Stomach smooth muscle (tissue), 2 donors: ENCODE results near the gene CDH4.

Experiments used
- H3K27ac ChIP-seq: one replicate; pipeline ENCODE4 v1.7.0; 2013; ENCODE audit warnings: mild to moderate bottlenecking, low read length, inconsistent platforms
- H3K27me3 ChIP-seq, 2 donors: one replicate each; pipeline ENCODE4 v1.7.0; 2013; ENCODE audit warnings: low read length in 2 of 2; ENCODE audit not compliant: insufficient read depth in 2 of 2, control insufficient read depth in 1 of 2
- H3K36me3 ChIP-seq, 2 donors: one replicate each; pipeline ENCODE4 v1.7.0; 2013; ENCODE audit warnings: low read length in 2 of 2; ENCODE audit not compliant: control insufficient read depth in 2 of 2, insufficient read depth in 2 of 2
- H3K4me1 ChIP-seq: one replicate; pipeline ENCODE4 v1.7.0; 2013; ENCODE audit warnings: low read length; ENCODE audit not compliant: control insufficient read depth, insufficient read depth
- H3K4me3 ChIP-seq, 2 donors: one replicate each; pipeline ENCODE4 v1.7.0; 2013; ENCODE audit warnings: low read length in 2 of 2
- H3K9ac ChIP-seq, 2 donors: one replicate each; pipeline ENCODE4 v1.7.0; 2013; ENCODE audit warnings: low read length in 2 of 2, mild to moderate bottlenecking in 1 of 2
- H3K9me3 ChIP-seq, 2 donors: one replicate each; pipeline ENCODE4 v1.7.0; 2013; ENCODE audit warnings: low read length in 2 of 2; ENCODE audit not compliant: control insufficient read depth in 2 of 2
- donor health status: healthy.
- donor health status: Pancreatic carcinoma.

CDH4 gene

DNA sequence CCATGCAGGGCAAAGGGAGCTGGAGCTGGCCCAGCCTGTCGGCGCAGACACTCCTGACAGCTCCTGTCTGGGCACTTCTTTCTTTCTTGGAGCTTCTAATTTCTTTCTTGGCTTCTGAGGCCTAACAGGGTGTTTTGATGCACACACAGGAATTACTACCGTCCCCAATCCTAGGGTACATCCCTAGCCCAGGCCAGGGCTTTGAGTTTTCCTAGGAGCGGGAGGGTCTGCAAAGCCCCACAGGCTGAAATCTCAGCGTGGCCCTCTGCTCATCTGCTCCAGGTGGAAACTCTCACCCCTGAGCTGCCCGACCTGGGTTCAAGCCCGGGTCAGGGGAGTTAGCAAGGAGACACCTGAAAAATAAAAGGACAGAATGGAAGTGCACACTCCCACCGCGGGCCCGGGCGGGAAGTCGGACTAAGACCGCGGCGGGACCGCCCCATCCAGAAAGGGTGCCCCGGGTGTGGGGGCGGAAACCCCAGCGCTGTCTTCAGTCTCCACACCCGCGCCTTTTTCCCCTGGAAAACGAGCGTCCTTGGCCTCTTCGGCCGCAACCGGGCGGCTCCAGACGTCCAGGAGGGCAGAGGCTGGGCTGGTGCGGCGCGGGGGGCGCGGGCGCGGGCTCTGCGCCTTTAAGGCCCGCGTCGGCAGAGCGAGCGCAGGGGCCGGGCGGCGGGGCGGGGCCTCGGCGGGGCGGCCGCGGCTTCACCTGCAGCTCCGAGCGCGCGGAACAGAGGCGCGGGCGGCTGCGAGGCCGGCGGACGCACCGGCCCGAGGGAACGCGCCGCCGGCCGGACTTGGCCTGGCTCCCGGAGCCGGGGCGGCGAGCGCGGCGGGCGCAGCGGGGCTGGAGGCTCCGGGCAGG is at the start of gene CDH4:
CDH4 (plus strand) TSS at position 733 of the 865 bp plus-strand sequence.
- Histone ChIP-seq H3K4me3 (peak within 1 kb of the TSS; percentile 29 to 43), H3K27ac (no peak within 1 kb of the TSS), H3K27me3 (peaks cover 41 to 65% of the 10 kb centered on the region in 2 donors), H3K36me3 (no peaks in the 10 kb centered on the region), H3K9ac (no peak within 1 kb of the TSS), H3K9me3 (no peaks in the 10 kb centered on the region), H3K4me1 (peaks cover 9% of the 10 kb centered on the region)

DNA sequence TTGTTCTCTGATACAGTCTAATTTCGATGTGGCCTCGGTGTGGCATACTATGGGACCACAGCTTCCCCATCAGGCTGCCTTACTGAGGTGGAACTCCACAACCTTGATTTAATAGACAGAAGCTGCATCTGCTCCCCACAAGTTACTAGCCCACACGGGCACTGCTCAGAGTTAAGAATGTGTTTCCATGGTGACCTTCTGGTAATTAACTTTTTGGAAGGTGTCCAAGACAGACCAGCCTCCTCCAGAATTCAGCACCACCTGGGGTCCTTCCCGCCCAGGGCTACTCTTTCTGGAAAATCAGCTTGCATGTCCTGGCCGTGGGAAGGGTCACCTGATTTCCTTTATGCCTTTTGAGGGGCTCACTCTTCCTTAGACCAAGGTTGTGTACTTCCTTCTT is 48.7 kb upstream of the CDH4 start:
- H3K36me3 ChIP-seq, result no peaks in the 10 kb centered on the region
- no peak overlapping the region for H3K9ac ChIP-seq
- peaks cover 0 to 2% of the 10 kb centered on the region in 2 donors for H3K9me3 ChIP-seq
- peaks cover 0 to 9% of the 10 kb centered on the region in 2 donors for H3K27me3 ChIP-seq
- no peaks in the 10 kb centered on the region for H3K4me1 ChIP-seq
- no peak overlapping the region for H3K4me3 ChIP-seq
- H3K27ac ChIP-seq, result no peak overlapping the region

DNA sequence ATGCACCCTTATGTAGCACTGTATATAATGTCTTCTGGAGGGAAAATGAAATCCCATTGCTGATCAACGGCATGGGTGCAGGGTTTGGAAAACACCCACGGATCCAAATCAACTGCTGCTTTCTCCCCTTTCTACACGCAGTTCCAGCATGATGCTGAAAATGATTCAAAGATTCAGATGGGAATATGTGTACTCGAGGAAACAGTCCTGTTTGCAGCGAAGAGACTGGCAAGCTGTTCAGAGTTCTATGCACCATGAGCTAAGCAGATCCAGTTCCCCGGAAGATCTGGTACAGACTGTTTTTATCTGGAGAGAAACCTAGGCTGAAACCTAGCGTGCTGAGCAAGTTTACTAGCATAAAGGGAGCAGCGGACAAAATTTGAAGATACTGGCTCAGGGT is 47.9 kb upstream of the CDH4 start:
- peaks cover 0 to 5% of the 10 kb centered on the region in 2 donors for H3K27me3 ChIP-seq
- H3K36me3 ChIP-seq, result no peaks in the 10 kb centered on the region
- H3K27ac ChIP-seq, result no peak overlapping the region
- H3K9ac ChIP-seq, result no peak overlapping the region
- no peak overlapping the region for H3K4me3 ChIP-seq
- H3K4me1 ChIP-seq, result no peaks in the 10 kb centered on the region
- H3K9me3 ChIP-seq, result peaks cover 0 to 2% of the 10 kb centered on the region in 2 donors

DNA sequence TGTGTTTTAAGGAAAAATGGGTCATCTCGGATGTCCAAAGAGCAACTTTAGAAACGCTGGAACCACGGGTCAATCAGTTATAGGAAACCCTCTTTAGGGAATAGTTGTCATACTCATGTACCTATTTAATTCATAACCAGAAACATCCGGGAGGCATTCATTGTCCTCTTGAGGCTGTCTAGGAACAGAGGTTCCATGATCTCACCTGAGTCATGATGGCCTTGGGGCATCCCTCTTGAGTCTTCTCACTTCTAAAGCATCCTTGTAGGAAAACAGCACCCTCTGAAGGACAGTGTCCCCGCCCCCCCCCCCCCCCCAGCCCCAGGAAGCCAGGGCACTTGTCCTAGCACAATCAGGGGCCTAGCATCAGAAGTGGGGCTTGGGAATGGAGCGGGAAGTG is 46.3 kb upstream of the CDH4 start:
- no peaks in the 10 kb centered on the region for H3K36me3 ChIP-seq
- no peak overlapping the region for H3K4me3 ChIP-seq
- no peak overlapping the region for H3K9ac ChIP-seq
- H3K4me1 ChIP-seq, result no peaks in the 10 kb centered on the region
- peaks cover 0 to 4% of the 10 kb centered on the region in 2 donors for H3K27me3 ChIP-seq
- no peak overlapping the region for H3K27ac ChIP-seq
- H3K9me3 ChIP-seq, result peaks cover 0 to 2% of the 10 kb centered on the region in 2 donors

DNA sequence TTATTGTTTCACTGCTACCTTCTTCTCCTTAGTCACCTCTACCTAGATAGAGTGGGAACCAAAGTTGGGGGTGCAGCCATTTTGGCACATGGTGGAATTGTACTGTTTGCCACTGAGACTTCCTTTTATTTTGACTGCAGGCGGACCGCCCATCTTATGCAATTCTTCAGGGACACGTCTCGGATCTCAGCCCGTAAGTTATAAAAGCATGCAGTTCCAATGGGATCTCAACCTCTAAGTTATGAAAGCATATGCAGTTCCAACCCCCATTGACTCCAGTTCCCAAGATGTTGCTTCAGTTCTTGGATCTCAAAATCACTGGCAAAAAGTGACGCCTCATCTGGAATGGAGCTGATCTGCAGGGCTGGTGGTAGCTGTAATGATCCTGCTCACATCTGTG is 41.2 kb upstream of the CDH4 start:
- H3K9me3 ChIP-seq, result no peaks in the 10 kb centered on the region
- H3K9ac ChIP-seq, result no peak overlapping the region
- no peaks in the 10 kb centered on the region for H3K36me3 ChIP-seq
- H3K27ac ChIP-seq, result no peak overlapping the region
- H3K4me3 ChIP-seq, result no peak overlapping the region
- no peaks in the 10 kb centered on the region for H3K4me1 ChIP-seq
- H3K27me3 ChIP-seq, result peaks cover 0 to 3% of the 10 kb centered on the region in 2 donors

DNA sequence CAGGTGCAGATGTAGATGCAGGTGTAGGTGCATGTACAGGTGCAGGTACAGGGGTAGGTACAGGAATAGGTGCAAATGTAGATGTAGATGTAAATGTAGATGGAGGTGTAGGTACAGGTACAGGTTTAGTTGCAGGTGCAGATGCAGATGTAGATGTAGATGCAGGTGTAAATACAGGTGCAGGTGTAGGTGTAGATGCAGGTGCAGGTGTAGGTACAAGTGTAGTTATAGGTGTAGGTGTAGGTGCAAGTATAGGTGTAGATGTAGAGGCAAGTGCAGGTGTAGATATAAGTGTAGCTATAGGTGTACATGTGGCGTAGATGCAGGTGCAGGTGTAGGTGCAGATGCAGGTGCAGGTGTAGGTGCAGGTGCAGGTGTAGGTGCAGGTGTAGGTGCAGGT is 34.2 kb upstream of the CDH4 start:
- no peaks in the 10 kb centered on the region for H3K9me3 ChIP-seq
- H3K4me1 ChIP-seq, result no peaks in the 10 kb centered on the region
- H3K27ac ChIP-seq, result no peak overlapping the region
- peaks cover 0 to 11% of the 10 kb centered on the region in 2 donors for H3K27me3 ChIP-seq
- H3K36me3 ChIP-seq, result no peaks in the 10 kb centered on the region
- H3K9ac ChIP-seq, result no peak overlapping the region
- H3K4me3 ChIP-seq, result no peak overlapping the region

DNA sequence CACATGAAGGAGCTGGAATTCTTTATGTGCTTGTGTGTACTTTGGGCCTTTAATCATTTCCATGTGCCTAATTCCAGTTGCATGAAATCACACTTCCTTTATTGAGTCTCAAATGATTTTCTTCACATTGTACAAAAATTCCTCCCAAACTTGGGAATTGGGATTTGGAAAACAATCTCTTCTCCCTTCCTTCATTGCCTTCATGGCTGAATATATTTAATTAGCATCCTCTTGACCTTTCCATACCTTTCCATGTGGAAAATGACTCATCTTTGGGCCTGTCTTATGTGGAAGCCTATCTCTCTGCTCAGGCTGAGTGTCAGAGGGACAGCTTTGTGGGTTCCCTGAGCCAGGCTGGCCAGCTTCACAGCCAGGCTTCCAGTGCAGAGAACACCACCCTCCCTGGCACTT is 33.0 kb upstream of the CDH4 start:
- Histone ChIP-seq H3K9ac (no peak overlapping the region), H3K4me3 (no peak overlapping the region), H3K27me3 (peaks cover under 1 to 13% of the 10 kb centered on the region in 2 donors), H3K27ac (no peak overlapping the region), H3K4me1 (no peaks in the 10 kb centered on the region), H3K9me3 (no peaks in the 10 kb centered on the region), H3K36me3 (no peaks in the 10 kb centered on the region)

DNA sequence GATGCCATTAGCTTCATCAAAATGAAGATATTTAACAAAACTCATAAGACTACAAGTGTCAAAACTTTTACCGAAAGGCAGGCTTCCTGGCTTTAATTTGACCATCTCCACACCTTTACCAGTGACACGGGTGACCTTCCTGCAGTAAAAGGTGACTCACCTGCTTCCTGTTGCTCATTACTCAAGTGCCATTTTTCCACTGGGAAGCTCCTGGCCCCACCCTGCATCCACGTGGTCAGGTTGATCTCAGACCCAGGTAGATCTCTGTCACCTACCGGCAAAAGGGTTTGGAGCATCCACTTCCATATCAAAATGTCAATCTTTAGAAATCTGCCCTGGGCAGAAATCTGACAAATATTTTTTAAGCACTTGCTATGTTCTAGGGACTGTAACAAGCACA is 31.9 kb upstream of the CDH4 start:
- peaks cover 3 to 13% of the 10 kb centered on the region in 2 donors for H3K27me3 ChIP-seq

DNA sequence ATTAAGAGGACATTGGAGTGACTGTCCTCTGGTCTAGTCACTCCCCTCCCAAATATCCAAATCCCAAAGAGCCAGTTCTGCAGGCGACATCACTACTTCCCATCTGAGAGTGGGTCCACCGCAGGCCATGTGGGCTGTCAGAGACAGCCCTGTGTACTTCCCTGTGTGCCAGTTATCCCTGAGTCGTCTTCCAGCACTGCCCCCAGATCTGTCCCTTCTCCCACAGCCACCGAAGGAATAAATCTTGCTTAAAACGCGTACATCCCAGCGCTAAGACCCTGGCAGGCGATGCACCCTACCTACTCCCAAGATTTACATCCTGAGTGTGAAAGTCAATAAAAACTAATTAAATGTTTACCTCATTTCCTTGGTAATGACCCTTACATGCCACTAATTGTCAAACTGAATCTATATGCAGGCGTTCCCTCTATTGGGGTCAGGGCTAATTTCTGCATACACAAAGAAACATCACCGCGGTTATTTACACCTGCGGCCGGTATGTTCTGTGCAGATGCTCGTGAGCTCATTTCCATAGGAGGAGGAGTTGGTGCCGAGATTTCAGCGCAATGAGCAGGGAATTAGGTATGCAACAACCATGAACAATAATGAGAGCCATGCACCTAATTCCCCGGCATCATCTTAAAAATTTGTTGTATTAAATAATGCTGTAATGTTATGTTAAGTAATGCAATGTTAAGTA is 31.3 kb upstream of the CDH4 start:
- H3K9me3 ChIP-seq, result no peaks in the 10 kb centered on the region
- no peaks in the 10 kb centered on the region for H3K4me1 ChIP-seq
- peaks cover 6 to 13% of the 10 kb centered on the region in 2 donors for H3K27me3 ChIP-seq
- no peak overlapping the region for H3K27ac ChIP-seq
- no peaks in the 10 kb centered on the region for H3K36me3 ChIP-seq
- H3K4me3 ChIP-seq, result no peak overlapping the region
- H3K9ac ChIP-seq, result no peak overlapping the region

More for the DNA sequence above, 31.9 kb upstream of the CDH4 start:
- H3K4me3 ChIP-seq, result no peak overlapping the region
- no peak overlapping the region for H3K9ac ChIP-seq
- no peaks in the 10 kb centered on the region for H3K4me1 ChIP-seq
- no peaks in the 10 kb centered on the region for H3K9me3 ChIP-seq
- H3K36me3 ChIP-seq, result no peaks in the 10 kb centered on the region
- H3K27ac ChIP-seq, result no peak overlapping the region

DNA sequence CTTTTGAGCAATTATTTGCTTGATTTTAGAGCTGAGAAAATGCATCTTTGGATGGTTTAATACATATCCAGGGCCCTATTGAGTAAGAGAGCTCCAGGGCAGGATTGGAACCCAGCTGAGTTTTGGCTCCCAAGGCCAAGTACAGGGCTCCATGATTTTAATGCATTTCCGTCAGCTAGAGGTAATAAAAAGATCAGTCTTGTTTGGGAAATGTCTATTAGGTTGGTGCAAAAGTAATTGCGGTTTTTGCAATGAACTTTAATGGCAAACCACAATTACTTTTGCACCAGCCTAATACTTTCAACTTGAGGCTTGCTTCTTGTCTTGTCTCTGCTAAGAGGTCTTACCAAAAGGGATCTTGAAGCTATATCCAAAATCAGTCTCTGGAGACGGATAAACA is 29.4 kb upstream of the CDH4 start:
- Histone ChIP-seq H3K27me3 (peaks cover 6 to 13% of the 10 kb centered on the region in 2 donors), H3K36me3 (no peaks in the 10 kb centered on the region), H3K27ac (no peak overlapping the region), H3K9ac (no peak overlapping the region), H3K4me3 (no peak overlapping the region), H3K4me1 (no peaks in the 10 kb centered on the region), H3K9me3 (no peaks in the 10 kb centered on the region)

DNA sequence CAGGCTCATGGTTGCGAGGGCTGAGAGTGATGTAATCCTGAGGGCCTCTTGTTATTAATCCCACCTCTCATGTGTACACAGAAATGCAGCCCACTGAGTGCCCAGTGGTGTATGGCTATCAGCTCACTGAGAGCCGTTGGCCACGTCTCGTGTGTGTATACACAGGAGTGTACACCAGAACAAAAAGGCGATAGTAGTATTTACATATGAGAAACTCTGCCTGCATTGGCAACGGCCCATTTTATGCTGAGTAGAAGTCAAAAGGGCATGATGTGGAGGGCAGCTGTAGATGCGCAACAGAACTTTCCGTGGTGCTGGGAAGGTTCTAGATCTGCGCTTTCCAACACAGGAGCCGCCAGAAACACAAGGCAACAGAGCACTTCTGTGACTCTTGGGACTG is 28.9 kb upstream of the CDH4 start:
- Histone ChIP-seq H3K27me3 (peaks cover 7 to 12% of the 10 kb centered on the region in 2 donors), H3K9me3 (no peaks in the 10 kb centered on the region), H3K4me1 (no peaks in the 10 kb centered on the region), H3K9ac (no peak overlapping the region), H3K4me3 (no peak overlapping the region), H3K27ac (no peak overlapping the region), H3K36me3 (no peaks in the 10 kb centered on the region)
